Measurements from ENCODE around the gene OPTC. TPM values are rescaled to one million over a fixed set of nuclear protein-coding genes. Genes with fewer than 3 reads are reported as not detected.
"Not testable (repeated sequence)": the region's sequence is repeated elsewhere in the genome, so short reads cannot be mapped to it uniquely, and the experiment has no call there.

OPTC gene
- total RNA-seq, 2 experiments from 2014 or later, result not detected

- Mint-ChIP-seq H3K36me3 (no peaks in the 10 kb centered on the region), H3K27me3 (no peaks in the 10 kb centered on the region), H3K4me3 (no peak overlapping the region), H3K9me3 (ENCODE audit: low read depth) (no peaks in the 10 kb centered on the region), H3K4me1 (peaks cover 6% of the 10 kb centered on the region), H3K27ac (no peak overlapping the region)
- ATAC-seq (no peak), DNase-seq (no peak)
- CTCF ChIA-PET, result interaction anchor here (1.0 to 1.9 kb wide), 3 partner anchors 13 to 313 kb away, joined by 3 to 7 read pairs (median 6); no protein-coding TSS in a partner anchor
Measured at GRCh38 chr1:203517426-203518110, 23.6 kb downstream of the OPTC start.

DNA sequence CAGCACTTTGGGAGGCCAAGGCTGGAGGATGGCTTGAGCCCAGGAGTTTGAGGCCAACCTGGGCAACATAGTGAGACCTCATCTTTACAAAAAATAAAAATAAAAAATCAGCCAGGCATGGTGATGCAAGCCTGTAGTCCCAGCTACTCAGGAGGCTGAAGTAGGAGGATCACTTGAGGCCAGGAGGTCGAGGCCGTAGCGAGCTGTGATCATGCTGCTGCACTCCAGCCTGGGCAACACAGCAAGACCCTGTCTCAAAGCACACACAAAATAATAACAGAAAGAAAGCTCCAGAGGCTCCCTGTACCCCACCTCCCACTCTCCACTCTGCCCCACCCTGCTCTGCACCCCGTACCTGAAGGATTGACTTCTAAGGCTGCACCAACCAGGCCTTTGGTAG, 24.2 kb downstream of the OPTC start:
- H3K27ac Mint-ChIP-seq; H3K4me1 Mint-ChIP-seq; ATAC-seq; H3K9me3 Mint-ChIP-seq (ENCODE audit: low read depth); H3K27me3 Mint-ChIP-seq; H3K4me3 Mint-ChIP-seq; DNase-seq; H3K36me3 Mint-ChIP-seq: not testable (repeated sequence)
- CTCF ChIA-PET, result interaction anchor here (1.0 to 1.9 kb wide), 2 partner anchors 30 to 312 kb away, joined by 3 to 6 read pairs; no protein-coding TSS in a partner anchor

DNA sequence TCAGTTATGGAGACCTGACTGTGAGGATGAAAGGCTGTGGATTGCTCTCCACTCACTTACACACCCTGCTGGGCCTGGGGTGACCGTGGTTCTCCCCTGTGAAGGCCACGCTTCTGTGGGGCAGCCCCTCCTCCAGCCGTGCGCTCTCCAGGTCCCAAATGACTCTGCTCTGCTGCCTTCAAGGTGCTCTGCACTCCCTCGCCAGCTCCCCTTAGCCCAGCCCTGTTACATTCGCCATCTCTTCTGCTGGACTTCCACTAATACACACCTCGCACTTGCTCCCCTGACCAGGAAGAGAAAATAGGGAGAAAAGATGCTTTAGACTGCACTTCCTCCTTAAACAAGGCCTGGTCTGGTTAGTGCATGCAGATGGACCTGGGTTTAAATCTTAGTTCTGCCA, 24.6 kb downstream of the OPTC start:
- Mint-ChIP-seq H3K4me3 (no peak overlapping the region), H3K36me3 (no peaks in the 10 kb centered on the region), H3K4me1 (no peaks in the 10 kb centered on the region), H3K27ac (no peak overlapping the region), H3K9me3 (ENCODE audit: low read depth) (no peaks in the 10 kb centered on the region), H3K27me3 (no peaks in the 10 kb centered on the region)
- DNase-seq (no peak), ATAC-seq (no peak)
- CTCF ChIA-PET, result interaction anchor here (1.9 kb wide), 1 partner anchor 31 kb away, joined by 6 read pairs; no protein-coding TSS in a partner anchor

GRCh38 chr1:203519053-203519840, 25.3 kb downstream of the OPTC start:
- Mint-ChIP-seq H3K27me3 (no peaks in the 10 kb centered on the region), H3K4me3 (no peak overlapping the region), H3K36me3 (no peaks in the 10 kb centered on the region), H3K27ac (no peak overlapping the region), H3K4me1 (no peaks in the 10 kb centered on the region), H3K9me3 (ENCODE audit: low read depth) (no peaks in the 10 kb centered on the region)
- DNase-seq (no peak), ATAC-seq (no peak)
- CTCF ChIA-PET, result interaction anchor here (1.4 to 1.9 kb wide), 2 partner anchors 14 to 31 kb away, joined by 3 to 6 read pairs; no protein-coding TSS in a partner anchor

- CTCF ChIA-PET, result interaction anchor here (1.4 kb wide), 1 partner anchor 15 kb away, joined by 3 read pairs; no protein-coding TSS in a partner anchor
- Mint-ChIP-seq H3K4me3 (no peak overlapping the region), H3K27me3 (no peaks in the 10 kb centered on the region), H3K36me3 (no peaks in the 10 kb centered on the region), H3K9me3 (ENCODE audit: low read depth) (no peaks in the 10 kb centered on the region), H3K27ac (no peak overlapping the region), H3K4me1 (no peaks in the 10 kb centered on the region)
- no peak for DNase-seq
- no peak for ATAC-seq
Measured at GRCh38 chr1:203519896-203520295, 25.9 kb downstream of the OPTC start.

DNA sequence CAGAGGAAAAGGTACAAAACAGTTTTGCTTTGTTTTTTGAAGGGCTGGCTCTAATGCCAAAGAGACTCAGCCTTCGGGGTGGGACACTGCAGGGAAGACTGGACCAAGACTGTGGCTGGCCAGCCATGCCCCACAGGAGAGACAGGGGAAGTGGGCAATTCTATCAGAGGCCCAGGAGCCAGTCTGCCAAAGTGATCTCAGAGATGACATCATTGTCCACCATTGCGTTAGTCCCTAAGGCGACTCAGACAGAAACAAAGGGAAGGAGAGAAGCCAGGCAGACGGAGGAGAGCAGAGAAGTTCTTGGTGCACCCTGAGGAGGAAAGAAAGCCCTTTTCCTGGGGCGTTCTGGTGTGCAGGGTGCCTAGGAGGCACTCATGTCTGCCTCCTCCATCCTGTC, 26.4 kb downstream of the OPTC start:
- Mint-ChIP-seq H3K27me3 (no peaks in the 10 kb centered on the region), H3K9me3 (ENCODE audit: low read depth) (no peaks in the 10 kb centered on the region), H3K27ac (no peak overlapping the region), H3K4me1 (no peaks in the 10 kb centered on the region), H3K4me3 (no peak overlapping the region), H3K36me3 (no peaks in the 10 kb centered on the region)
- no peak for DNase-seq
- CTCF ChIA-PET, result interaction anchor here (1.4 kb wide), 1 partner anchor 15 kb away, joined by 3 read pairs; no protein-coding TSS in a partner anchor
- no peak for ATAC-seq

- no peak for ATAC-seq
- no peaks in the 10 kb centered on the region for H3K4me1 Mint-ChIP-seq
- DNase-seq, result no peak
- H3K27ac Mint-ChIP-seq, result no peak overlapping the region
- H3K27me3 Mint-ChIP-seq, result no peaks in the 10 kb centered on the region
- no peaks in the 10 kb centered on the region for H3K36me3 Mint-ChIP-seq
- CTCF ChIA-PET, result no interaction called here
- no peak overlapping the region for H3K4me3 Mint-ChIP-seq
- H3K9me3 Mint-ChIP-seq (ENCODE audit: low read depth), result no peaks in the 10 kb centered on the region
Measured at GRCh38 chr1:203521074-203521794, 27.3 kb downstream of the OPTC start.

DNA sequence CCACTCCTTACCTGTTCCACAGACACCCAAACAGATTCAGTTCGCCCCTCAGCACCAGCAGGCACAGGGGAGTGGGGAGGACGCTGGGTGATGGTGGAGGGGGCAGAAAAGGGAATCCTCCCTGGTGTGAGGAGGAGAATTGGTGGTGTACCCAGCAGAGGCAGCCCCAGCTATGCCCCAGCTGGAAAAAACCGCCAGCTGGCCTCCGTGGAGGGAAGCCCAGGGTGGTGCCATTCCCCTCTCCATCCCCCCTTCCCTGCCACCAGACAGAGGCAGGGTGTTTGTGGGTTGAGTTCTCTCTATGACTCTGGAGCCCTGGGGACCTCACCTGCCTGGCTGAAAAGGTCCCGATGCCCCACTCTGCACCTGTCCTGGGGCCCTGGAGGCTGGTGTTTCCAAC, 27.9 kb downstream of the OPTC start:
- CTCF ChIA-PET, result no interaction called here
- H3K9me3 Mint-ChIP-seq (ENCODE audit: low read depth), result no peaks in the 10 kb centered on the region
- no peaks in the 10 kb centered on the region for H3K27me3 Mint-ChIP-seq
- H3K4me3 Mint-ChIP-seq, result no peak overlapping the region
- H3K36me3 Mint-ChIP-seq, result no peaks in the 10 kb centered on the region
- ATAC-seq (no peak), DNase-seq (no peak)
- no peaks in the 10 kb centered on the region for H3K4me1 Mint-ChIP-seq
- H3K27ac Mint-ChIP-seq, result no peak overlapping the region

DNA sequence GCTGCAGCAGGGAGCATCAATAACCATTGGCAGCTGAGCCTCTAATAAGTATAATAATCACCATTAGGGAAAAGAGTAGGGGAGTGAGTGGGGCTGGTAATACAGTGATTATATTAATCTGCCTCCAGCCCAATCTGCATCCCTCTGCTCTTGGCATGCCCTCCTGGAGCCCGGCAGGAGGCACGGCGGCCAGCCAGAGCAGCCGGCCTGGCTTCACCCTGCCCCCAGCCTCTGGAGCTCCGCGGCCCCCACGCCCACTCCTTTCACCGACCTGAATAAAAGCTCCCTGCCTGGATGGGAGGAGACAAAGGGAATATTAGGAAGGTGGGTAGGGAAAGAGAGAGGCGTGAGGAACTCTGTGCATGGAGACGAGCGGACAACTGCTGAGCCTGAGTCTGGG, 28.3 kb downstream of the OPTC start:
- Mint-ChIP-seq H3K9me3 (ENCODE audit: low read depth) (no peaks in the 10 kb centered on the region), H3K27me3 (no peaks in the 10 kb centered on the region), H3K4me3 (no peak overlapping the region), H3K27ac (no peak overlapping the region), H3K4me1 (no peaks in the 10 kb centered on the region), H3K36me3 (no peaks in the 10 kb centered on the region)
- DNase-seq (no peak), ATAC-seq (no peak)
- CTCF ChIA-PET, result no interaction called here

GRCh38 chr1:203523667-203524066, 29.7 kb downstream of the OPTC start:
- H3K4me1 Mint-ChIP-seq, result no peaks in the 10 kb centered on the region
- no peaks in the 10 kb centered on the region for H3K36me3 Mint-ChIP-seq
- no peaks in the 10 kb centered on the region for H3K27me3 Mint-ChIP-seq
- DNase-seq (no peak), ATAC-seq (no peak)
- no peaks in the 10 kb centered on the region for H3K9me3 Mint-ChIP-seq (ENCODE audit: low read depth)
- H3K4me3 Mint-ChIP-seq, result no peak overlapping the region
- CTCF ChIA-PET, result interaction anchor here (1.1 kb wide), 1 partner anchor 20 kb away, joined by 4 read pairs; no protein-coding TSS in a partner anchor
- H3K27ac Mint-ChIP-seq, result no peak overlapping the region

DNA sequence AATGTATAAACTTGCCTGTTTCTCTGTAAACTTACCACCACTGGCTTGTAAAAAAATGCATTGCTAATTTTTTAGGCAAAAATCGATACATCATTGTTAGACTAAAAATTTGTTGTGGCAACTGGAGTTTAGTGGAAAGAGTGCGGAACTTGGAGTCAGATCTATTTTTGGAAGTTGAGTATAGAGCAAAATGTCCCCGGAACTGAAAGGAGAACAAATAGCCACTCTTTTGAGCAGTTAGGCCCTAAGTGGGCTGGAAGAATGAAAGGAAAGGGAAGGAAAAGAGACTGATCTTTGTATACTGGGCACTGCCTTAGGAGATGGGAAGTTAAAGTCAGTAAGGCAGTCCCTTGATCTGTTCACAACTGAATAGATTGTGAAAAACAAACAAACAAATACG, 30.2 kb downstream of the OPTC start:
- CTCF ChIA-PET, result interaction anchor here (1.1 kb wide), 1 partner anchor 20 kb away, joined by 4 read pairs; no protein-coding TSS in a partner anchor

GRCh38 chr1:203524824-203525223, 30.9 kb downstream of the OPTC start:
- no peaks in the 10 kb centered on the region for H3K36me3 Mint-ChIP-seq
- DNase-seq, result no peak
- CTCF ChIA-PET, result interaction anchor here (1.1 kb wide), 1 partner anchor 21 kb away, joined by 4 read pairs; no protein-coding TSS in a partner anchor

More for the DNA sequence above, 30.2 kb downstream of the OPTC start:
- H3K9me3 Mint-ChIP-seq (ENCODE audit: low read depth), result no peaks in the 10 kb centered on the region
- no peaks in the 10 kb centered on the region for H3K27me3 Mint-ChIP-seq
- no peak for ATAC-seq
- DNase-seq, result no peak
- no peak overlapping the region for H3K27ac Mint-ChIP-seq
- H3K4me1 Mint-ChIP-seq, result no peaks in the 10 kb centered on the region
- no peaks in the 10 kb centered on the region for H3K36me3 Mint-ChIP-seq
- H3K4me3 Mint-ChIP-seq, result no peak overlapping the region

GRCh38 chr1:203525685-203526084, 31.7 kb downstream of the OPTC start:
- no peak overlapping the region for H3K4me3 Mint-ChIP-seq
- DNase-seq, result no peak
- H3K9me3 Mint-ChIP-seq (ENCODE audit: low read depth), result no peaks in the 10 kb centered on the region
- no peaks in the 10 kb centered on the region for H3K36me3 Mint-ChIP-seq
- H3K27me3 Mint-ChIP-seq, result no peaks in the 10 kb centered on the region
- CTCF ChIA-PET, result no interaction called here
- ATAC-seq, result no peak
- H3K27ac Mint-ChIP-seq, result no peak overlapping the region
- H3K4me1 Mint-ChIP-seq, result peaks cover 2% of the 10 kb centered on the region

More at GRCh38 chr1:203524824-203525223, 30.9 kb downstream of the OPTC start:
- no peak overlapping the region for H3K4me3 Mint-ChIP-seq
- ATAC-seq, result no peak
- H3K27me3 Mint-ChIP-seq, result no peaks in the 10 kb centered on the region
- peaks cover 2% of the 10 kb centered on the region for H3K4me1 Mint-ChIP-seq
- no peaks in the 10 kb centered on the region for H3K9me3 Mint-ChIP-seq (ENCODE audit: low read depth)
- no peak overlapping the region for H3K27ac Mint-ChIP-seq

All from activated CD8-positive, alpha-beta memory T cell treated with anti-CD3 and anti-CD28 coated beads, Interleukin-2, amount 10 ng/mL, durations not matched to agents 7 days and 5 days (primary cell).